Hematopoietic multipotent progenitor cell treated with erythropoietin and hydrocortisone succinate and interleukin-3 and kit ligand, for 15 days (in vitro differentiated cells): ENCODE data around the gene FAM47E.
"Not testable (repeated sequence)": the region's sequence is repeated elsewhere in the genome, so short reads cannot be mapped to it uniquely, and the experiment has no call there.

Experiments used
- DNase-seq: peaks from one replicate; pipeline ENCODE4 v3.0.0-alpha.2; 2015; ENCODE audit warnings: low spot score

The FAM47E gene

GRCh38 chr4:76270244-76271175 is 19.0 kb downstream of the FAM47E start:
- no peak for DNase-seq

- DNase-seq, result no peak
These were observed 19.7 kb downstream of the FAM47E start for GRCh38 chr4:76271248-76271647.

- DNase-seq, result no peak
These were observed 20.6 kb downstream of the FAM47E start for GRCh38 chr4:76272073-76272472.

GRCh38 chr4:76272582-76272981 is 21.1 kb downstream of the FAM47E start:
- no peak for DNase-seq

GRCh38 chr4:76272999-76273398 is 21.5 kb downstream of the FAM47E start:
- no peak for DNase-seq

GRCh38 chr4:76275486-76276124 is 24.1 kb downstream of the FAM47E start:
- no peak for DNase-seq

GRCh38 chr4:76276813-76277212 is 25.3 kb downstream of the FAM47E start:
- no peak for DNase-seq

GRCh38 chr4:76277667-76278066 is 26.1 kb downstream of the FAM47E start:
- no peak for DNase-seq

- no peak for DNase-seq
These were observed 27.1 kb downstream of the FAM47E start for GRCh38 chr4:76278583-76278982.

- no peak for DNase-seq
These were observed 27.9 kb downstream of the FAM47E start for GRCh38 chr4:76279462-76279861.

- DNase-seq, result no peak
These were observed 29.2 kb downstream of the FAM47E start for GRCh38 chr4:76280488-76281441.

- DNase-seq, result not testable (repeated sequence)
These were observed 30.1 kb downstream of the FAM47E start for GRCh38 chr4:76281594-76281993.

- DNase-seq, result no peak
These were observed 31.6 kb downstream of the FAM47E start for GRCh38 chr4:76282941-76283689.

GRCh38 chr4:76283900-76284299 is 32.4 kb downstream of the FAM47E start:
- no peak for DNase-seq

- DNase-seq, result not testable (repeated sequence)
These were observed 36.3 kb downstream of the FAM47E start for GRCh38 chr4:76287811-76288210.

- no peak for DNase-seq
These were observed 41.2 kb downstream of the FAM47E start for GRCh38 chr4:76292730-76293129.

- DNase-seq, result no peak
These were observed 42.3 kb downstream of the FAM47E start for GRCh38 chr4:76293772-76294171.

- no peak for DNase-seq
These were observed 44.8 kb downstream of the FAM47E start for GRCh38 chr4:76296286-76296820.

GRCh38 chr4:76298227-76298626 is 46.7 kb downstream of the FAM47E start:
- DNase-seq, result no peak

- no peak for DNase-seq
These were observed 48.5 kb downstream of the FAM47E start for GRCh38 chr4:76300012-76300411.
